HG03575 (cell line): Measurements from ENCODE around the gene FHIT.

ENCODE experiments used
- ATAC-seq: cut with Tn5 transposase; IDR thresholded peaks from one replicate; pipeline ENCODE4 v1.9.1; 2021; ENCODE audit not compliant: unreplicated experiment, insufficient number of reproducible peaks, low FRiP score; ENCODE audit errors: extremely low read depth

The FHIT gene

DNA sequence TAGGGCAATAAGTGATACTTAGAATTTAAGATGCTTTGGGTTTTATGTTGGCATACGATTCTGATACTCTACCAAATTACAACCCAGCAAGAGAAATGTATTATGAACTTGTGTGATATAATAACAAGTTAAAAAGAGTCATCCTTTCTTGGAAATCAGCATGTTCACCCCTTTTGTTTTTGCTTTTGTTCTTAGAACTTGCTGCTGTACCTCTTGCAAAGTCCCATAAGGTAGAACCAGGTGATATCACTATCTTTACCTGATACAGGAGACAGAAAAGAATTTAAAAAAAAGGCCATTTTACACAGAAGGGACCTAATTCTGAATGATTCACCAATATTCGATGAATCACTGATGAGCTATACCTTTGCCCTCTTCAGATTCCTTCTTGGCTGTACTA, 810.4 kb downstream of the FHIT start:
- ATAC-seq, result no peak

- ATAC-seq, result no peak
These were observed 815.2 kb downstream of the FHIT start for GRCh38 chr3:60435941-60436650.

- ATAC-seq, result no peak
These were observed 816.3 kb downstream of the FHIT start for GRCh38 chr3:60434950-60435349.

GRCh38 chr3:60434323-60434722, 816.9 kb downstream of the FHIT start:
- no peak for ATAC-seq

GRCh38 chr3:60431599-60431958, 819.7 kb downstream of the FHIT start:
- no peak for ATAC-seq

- ATAC-seq, result no peak
These were observed 821.0 kb downstream of the FHIT start for GRCh38 chr3:60430205-60430604.

- ATAC-seq, result no peak
These were observed 824.1 kb downstream of the FHIT start for GRCh38 chr3:60427109-60427508.

DNA sequence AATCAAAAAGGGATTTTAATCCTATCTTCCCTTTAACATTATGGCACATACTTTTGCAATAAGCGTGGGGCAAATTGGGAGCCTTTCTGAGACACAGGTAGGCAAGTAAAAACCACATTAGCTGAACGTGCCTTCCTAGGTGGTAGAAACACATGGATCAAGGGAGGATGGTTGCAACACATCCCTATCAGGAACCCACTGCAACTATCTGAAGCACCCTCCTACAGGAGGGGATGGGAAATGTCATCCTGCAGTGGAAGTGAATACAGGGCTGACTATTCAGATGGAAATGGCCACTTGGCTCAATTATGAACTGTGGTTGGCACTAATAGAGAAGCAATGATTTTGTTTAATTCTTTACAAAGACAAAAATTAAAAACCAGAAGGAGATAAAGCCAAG, 826.3 kb downstream of the FHIT start:
- no peak for ATAC-seq

GRCh38 chr3:60424034-60424433, 827.2 kb downstream of the FHIT start:
- no peak for ATAC-seq

DNA sequence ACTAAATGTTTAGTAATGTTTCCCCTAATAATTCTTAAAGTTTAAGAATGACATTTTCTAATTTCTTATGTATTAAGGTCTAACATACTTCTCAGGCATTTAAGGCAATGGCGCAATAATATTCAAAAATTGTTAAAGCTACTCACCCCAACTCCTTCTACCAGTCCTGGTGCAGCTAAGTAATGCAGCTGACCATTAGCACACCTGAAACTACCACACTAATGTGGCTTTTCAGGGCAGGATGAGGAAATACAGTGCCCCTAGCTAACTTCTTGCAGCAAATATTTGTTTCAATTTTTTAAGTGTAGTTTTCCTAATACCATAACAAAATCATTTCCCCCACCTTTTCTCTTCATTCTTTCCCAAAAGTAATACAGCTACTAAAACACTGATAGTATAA, 827.7 kb downstream of the FHIT start:
- ATAC-seq, result no peak

GRCh38 chr3:60421749-60422446, 829.4 kb downstream of the FHIT start:
- no peak for ATAC-seq

- ATAC-seq, result no peak
These were observed 833.7 kb downstream of the FHIT start for GRCh38 chr3:60417576-60417975.

DNA sequence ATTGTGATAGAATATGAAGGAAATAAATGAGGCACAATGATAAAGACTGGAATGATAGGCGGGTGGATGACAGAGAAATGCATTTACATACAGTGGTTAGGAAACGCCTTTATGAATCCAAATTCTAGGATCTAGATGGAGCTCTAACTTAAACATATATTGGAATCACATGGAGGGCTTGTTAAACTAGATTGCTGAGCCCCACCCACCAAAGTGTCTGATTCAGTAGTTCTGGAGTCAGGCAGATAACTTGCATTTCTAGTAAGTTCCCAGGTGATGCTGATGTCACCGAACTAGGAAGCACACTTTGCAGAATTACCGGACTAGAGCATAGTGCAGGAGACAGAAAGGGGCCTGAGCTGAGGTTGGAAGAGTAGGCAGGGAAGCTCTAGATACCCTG, 837.2 kb downstream of the FHIT start:
- no peak for ATAC-seq

DNA sequence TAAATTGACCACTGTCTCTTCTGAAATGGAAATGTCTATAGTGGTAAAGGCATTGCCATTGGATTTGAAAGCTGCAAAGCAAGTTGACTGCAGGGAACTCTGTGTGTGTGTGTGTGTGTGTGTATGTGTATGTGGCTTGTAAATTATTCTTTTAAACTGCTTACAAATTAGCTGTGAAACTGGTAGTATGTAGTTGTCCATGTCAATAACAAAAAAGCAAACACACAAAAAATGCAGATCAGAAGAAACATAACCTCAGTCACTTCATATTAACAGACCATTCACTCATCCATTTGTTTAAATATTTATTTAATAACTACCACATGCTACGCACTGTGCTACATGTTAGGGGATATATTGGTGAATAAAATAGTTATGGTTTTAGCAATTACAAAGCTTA, 837.7 kb downstream of the FHIT start:
- no peak for ATAC-seq

DNA sequence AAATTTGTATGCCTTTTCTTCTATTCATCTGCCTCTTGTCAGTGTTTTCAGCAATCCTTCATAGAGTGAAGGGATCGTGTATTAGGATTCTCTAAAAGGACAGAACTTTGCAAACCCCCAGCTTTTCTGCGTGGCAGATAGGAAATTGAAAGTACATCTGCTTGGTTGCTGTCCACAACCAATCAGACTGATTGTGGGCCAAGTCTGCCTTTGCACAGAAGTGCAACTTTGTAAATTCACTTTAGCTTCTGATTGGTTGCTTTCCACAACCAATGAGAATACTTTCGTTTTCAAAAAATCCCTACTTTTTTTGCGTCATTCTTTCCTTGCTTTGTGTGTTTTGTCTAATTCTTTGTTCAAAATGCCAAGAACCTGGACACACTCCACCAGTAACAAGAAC, 847.4 kb downstream of the FHIT start:
- ATAC-seq, result no peak

- ATAC-seq, result no peak
These were observed 848.3 kb downstream of the FHIT start for GRCh38 chr3:60402931-60403330.

GRCh38 chr3:60399861-60400845, 851.1 kb downstream of the FHIT start:
- ATAC-seq, result no peak

GRCh38 chr3:60399292-60399691, 852.0 kb downstream of the FHIT start:
- no peak for ATAC-seq

GRCh38 chr3:60395173-60395762, 856.0 kb downstream of the FHIT start:
- ATAC-seq, result no peak
